SKM-1 (cell line): ENCODE results near the gene KIAA1614.
A peak's percentile ranks its signal among the peaks of the same experiment; 100 is the strongest.
"Not testable (repeated sequence)": the region's sequence is repeated elsewhere in the genome, so short reads cannot be mapped to it uniquely, and the experiment has no call there.

Experiments
- DNase-seq: peaks from one replicate; lab custom pipeline; 2025; ENCODE audit not compliant: unreplicated experiment; lab: John Stamatoyannopoulos, UW

KIAA1614 gene

DNA sequence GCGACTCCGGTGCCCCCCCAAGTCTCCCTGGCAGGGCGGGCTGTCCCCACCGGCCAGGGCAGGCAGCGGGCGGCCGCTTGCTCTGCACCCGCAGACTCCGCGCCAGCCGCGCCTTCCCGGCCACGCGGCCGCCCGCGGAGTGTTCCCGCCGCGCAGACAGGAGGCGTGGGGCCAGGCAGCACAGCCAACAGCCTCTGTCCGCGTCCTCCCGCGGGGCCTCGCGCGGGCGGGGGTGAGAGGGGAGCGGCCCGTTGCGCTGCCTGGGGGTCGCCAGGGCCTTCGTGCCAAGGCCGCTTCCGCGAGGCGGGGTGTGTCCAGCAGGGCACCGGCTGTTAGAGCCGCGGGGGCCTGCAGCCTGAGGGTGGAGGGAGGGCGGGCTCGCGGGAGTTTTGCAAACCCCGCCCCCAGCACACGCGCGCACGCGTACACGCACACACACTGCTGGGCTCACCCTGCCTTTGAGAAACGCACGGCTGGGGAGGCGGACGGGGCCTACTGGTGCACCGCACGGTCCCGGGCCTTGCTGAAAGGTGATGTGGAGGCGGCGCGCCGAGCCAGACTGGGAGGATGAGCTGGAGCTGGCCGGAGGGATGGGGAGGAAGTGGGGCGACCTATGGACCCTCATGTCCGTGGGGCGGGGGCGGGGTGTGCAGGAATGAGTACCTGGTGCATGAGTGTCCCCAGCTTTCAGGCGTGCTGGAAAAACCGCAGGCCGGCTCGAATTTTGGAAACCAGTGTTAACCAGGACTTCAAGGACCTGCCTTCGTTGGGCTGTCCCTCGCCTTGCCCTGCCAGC, 41.5 kb downstream of the KIAA1614 start:
- no peak for DNase-seq

DNA sequence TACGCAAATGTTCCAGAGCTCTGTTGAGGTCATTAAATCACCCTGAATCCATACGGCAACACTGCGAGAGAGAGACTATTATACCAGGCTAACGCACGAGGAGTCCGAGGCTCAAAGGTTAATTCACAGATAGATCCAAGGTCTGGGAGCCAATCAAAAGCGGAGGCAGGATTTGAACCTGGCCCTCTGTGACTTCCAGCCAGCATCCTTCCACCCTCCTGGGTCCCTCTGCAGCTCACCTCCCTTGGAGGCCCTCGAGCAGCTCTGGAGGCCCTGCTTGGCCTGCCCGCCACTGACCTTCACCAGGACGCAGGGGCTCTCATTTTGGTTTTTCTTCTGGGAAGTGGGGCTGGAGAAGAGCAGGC, 42.1 kb downstream of the KIAA1614 start:
- no peak for DNase-seq

DNA sequence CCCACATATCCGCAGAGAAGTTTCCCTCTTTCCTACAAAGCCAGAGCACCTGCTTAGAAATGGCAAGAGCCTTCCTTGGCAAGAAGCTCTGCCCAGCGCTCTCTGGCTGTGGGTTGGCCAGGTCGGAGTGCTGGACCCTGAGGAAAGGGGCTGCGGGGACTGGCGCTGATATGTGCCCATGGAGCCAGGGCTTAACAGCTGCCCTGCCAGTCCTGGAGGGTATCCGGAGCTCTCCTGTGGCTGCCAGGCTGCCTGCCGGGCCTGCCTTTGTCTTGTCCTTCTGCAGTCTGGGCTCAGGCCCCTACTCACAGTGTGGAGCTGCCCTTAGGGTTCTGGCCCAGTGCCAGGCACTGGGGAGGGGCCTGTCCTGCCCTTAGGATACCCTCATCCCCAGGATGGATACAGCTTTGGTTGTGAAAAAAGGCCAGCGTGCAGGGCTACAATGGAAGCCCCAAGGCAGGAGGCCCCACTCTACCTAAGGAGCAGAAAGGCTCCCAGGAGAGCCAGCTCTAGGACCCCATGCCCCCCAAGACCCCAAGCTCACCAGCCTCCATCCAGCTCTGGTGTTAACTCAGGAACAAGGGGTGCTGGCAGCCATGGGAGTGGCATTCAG, 43.4 kb downstream of the KIAA1614 start:
- no peak for DNase-seq

- DNase-seq, result not testable (repeated sequence)
Observed at GRCh38 chr1:180959620-180960019, 46.9 kb downstream of the KIAA1614 start.

DNA sequence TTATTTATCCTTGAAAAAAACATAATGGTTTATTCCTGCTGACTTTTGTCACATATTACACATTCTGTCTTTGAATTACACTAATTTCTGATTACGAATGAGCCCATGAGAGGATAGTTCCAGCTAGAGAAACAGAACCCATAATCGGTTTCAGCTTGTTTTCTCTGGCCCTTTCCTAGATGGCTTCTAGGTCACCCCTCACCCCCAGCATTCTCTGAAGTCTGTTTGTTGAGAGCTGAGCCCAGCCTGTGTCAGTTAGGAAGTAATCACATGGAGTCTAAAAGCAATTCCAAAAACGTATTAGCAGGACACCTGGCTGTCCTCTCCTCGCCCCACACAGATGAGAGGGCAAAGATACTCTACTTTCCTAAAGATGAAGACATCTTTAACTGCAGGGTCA, 48.9 kb downstream of the KIAA1614 start:
- no peak for DNase-seq

GRCh38 chr1:180962178-180962577, 49.5 kb downstream of the KIAA1614 start:
- no peak for DNase-seq

- no peak for DNase-seq
Observed at GRCh38 chr1:180964056-180964455, 51.4 kb downstream of the KIAA1614 start.

- DNase-seq, result no peak
Observed at GRCh38 chr1:180964595-180964994, 51.9 kb downstream of the KIAA1614 start.

DNA sequence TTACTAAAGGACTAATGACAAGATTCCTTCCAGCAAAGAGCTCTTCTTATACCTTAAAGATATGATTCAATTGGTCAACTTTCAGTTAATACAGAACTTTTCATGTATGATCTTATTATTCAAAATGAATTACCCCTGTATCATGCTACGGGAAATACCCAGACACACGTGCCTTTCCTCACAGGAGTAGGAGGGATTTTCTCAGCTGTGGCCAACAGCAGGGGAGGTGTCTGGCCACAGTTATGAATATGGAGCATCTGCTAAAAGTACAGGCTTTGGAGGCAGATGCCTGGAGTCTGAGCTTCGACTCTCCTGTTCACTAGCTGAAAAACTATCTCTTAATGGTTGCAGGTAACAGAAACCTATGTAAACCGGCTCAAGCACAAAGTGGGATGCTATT, 53.6 kb downstream of the KIAA1614 start:
- no peak for DNase-seq

GRCh38 chr1:180966744-180967536, 54.2 kb downstream of the KIAA1614 start:
- DNase-seq, result no peak

GRCh38 chr1:180967558-180967957, 54.9 kb downstream of the KIAA1614 start:
- no peak for DNase-seq

DNA sequence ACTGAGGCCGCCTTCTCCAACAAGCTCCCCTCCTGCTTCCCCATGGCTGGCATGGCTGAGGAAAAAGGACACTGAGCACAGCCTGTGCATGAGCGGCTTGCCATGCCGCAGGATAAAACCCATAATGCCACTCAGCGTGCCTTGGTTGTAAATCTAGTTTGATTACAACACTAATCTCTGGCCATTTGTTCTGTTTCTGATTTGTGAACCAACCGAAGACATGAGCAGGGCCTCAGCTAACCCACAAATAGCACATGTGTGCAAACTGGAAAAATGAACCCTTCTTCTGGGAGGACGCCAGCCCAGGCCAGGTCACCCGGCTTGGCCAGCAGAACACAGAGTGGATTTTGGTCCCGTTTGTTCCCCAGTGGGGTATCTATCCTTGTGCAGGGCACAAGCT, 56.1 kb downstream of the KIAA1614 start:
- DNase-seq, result not testable (repeated sequence)

GRCh38 chr1:180969434-180969833, 56.7 kb downstream of the KIAA1614 start:
- no peak for DNase-seq

- peak; percentile 49 for DNase-seq
Observed at GRCh38 chr1:180970333-180971079, 57.8 kb downstream of the KIAA1614 start.

- no peak for DNase-seq
Observed at GRCh38 chr1:180971273-180971997, 58.7 kb downstream of the KIAA1614 start.

DNA sequence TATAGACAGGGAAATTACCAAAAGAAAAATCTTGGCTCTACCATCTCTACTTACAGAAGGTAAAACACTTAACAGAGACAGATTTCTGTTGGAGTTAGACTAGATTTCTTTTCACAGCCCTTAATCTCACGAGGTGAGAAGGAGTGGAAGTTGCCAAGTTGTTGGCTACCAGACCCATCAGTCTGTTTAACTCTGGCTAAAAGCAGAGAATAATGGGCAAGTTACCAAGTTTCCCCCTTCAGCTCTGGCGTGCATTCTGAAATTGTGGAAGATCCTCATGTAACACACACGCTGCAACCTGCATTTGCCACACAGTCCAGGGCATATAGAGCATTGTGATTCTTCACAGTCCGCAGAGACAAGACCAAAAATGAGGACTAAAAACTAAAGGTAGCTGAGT, 60.7 kb downstream of the KIAA1614 start:
- DNase-seq, result no peak

DNA sequence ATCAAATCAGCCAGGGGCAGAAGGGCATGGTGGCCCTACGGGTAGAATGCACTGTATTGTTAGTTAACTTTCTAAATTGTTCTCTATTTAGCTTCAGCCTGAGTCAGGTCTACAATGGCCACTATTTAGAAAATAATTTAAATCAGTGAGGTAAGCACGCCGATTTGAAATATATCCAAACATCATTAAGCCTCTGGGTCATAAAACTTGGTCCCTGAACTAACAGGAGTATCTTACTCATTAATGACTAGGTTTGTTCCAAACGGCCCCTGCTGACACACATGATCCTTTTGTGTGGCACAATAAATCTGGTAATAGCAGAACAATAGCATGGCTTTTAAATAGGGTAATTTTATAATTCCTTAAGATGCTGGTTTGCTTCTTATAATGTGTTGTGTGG, 61.5 kb downstream of the KIAA1614 start:
- DNase-seq, result no peak

GRCh38 chr1:180975551-180975950, 62.9 kb downstream of the KIAA1614 start:
- peak; percentile 71 for DNase-seq

DNA sequence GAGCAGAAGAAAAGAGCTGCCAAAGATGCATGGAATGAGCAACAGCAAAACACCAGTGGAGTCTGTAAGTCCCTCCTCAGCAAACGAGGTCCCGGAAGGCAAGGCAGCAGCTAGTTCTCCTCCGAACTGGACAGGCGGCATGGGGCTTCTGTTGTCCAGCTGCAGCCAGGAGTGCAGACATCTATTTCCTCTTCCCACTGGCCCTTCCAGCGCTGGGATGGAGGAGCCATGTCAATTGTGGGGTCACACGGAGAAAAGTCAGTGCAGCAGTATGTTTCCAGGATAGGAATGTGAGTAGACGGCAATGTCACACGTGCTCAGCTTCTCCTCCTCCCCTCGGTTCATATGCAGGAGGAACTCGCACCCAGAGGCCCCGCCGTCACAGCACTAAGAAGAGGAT, 63.5 kb downstream of the KIAA1614 start:
- no peak for DNase-seq

DNA sequence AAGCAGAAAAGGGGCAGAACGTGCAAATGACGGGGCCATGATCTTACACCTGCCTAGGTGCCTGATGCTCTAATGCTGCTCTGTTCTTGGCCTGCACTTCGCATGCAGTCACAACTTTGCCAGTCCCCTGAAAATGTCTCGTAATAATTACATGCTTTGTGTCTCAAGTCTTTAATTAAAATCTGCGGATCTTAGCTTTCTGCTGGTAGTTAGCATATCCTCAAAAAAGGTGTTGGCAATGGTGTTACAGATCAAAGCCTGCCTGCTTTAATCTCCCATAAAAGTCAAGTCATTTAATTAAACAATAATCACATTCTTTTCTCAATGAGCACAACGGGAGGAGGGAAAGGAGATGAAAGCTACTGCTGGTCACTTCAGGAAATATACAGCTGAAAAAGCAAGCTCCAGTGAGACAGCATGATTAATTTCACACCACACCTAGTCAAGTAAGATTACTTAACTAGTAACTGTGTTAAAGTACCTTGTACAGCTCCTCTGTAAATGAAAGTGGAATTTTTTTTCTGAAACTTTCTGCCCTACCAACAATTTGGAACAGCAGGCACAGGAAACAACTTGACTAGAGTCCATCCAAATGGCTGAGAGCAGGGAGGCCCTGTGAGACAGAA, 64.1 kb downstream of the KIAA1614 start:
- no peak for DNase-seq
